ENCODE data around the gene HEXD. TPM values are rescaled to one million over a fixed set of nuclear protein-coding genes. Genes with fewer than 3 reads are reported as not detected.

HEXD gene
- total RNA-seq, 1 donor from 2014 or later, result 9.7 TPM

DNA sequence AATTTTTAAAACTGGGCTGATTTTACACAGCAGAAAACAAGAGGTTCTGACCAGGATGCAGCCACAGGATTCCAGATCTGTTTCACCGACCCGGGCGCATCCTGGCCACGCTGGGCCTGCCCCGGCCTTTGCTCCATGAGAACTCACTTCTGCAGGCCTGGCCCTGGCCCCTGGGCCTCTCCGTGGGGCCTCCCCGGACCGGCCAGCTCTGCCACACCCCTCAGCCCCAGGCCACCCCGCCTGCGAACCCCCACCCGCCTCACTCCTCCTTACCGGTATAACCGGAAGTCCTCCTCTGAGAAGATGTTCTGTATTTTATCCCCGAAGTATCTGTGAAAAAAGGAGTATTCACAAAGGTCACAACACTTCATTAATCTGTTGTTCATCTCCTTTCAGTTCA is 13.1 kb upstream of the HEXD start:
- peaks cover 11% of the 10 kb centered on the region for H3K36me3 ChIP-seq (ENCODE audit: control insufficient read depth, insufficient read depth, low read length)
- FAIRE-seq (no peak), DNase-seq (ENCODE audit: low read depth) (no peak)
- H3K4me3 ChIP-seq (ENCODE audit: low read depth, low read length), result no peak overlapping the region
- H3K27me3 ChIP-seq (ENCODE audit: control insufficient read depth, insufficient read depth, low read length), result no peaks in the 10 kb centered on the region
- TF ChIP-seq, protein P1, sequence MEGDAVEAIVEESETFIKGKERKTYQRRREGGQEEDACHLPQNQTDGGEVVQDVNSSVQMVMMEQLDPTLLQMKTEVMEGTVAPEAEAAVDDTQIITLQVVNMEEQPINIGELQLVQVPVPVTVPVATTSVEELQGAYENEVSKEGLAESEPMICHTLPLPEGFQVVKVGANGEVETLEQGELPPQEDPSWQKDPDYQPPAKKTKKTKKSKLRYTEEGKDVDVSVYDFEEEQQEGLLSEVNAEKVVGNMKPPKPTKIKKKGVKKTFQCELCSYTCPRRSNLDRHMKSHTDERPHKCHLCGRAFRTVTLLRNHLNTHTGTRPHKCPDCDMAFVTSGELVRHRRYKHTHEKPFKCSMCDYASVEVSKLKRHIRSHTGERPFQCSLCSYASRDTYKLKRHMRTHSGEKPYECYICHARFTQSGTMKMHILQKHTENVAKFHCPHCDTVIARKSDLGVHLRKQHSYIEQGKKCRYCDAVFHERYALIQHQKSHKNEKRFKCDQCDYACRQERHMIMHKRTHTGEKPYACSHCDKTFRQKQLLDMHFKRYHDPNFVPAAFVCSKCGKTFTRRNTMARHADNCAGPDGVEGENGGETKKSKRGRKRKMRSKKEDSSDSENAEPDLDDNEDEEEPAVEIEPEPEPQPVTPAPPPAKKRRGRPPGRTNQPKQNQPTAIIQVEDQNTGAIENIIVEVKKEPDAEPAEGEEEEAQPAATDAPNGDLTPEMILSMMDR (IDR thresholded peaks at IDR 0.05; ENCODE audit: insufficient read depth, low read length, severe bottlenecking), result no peak

DNA sequence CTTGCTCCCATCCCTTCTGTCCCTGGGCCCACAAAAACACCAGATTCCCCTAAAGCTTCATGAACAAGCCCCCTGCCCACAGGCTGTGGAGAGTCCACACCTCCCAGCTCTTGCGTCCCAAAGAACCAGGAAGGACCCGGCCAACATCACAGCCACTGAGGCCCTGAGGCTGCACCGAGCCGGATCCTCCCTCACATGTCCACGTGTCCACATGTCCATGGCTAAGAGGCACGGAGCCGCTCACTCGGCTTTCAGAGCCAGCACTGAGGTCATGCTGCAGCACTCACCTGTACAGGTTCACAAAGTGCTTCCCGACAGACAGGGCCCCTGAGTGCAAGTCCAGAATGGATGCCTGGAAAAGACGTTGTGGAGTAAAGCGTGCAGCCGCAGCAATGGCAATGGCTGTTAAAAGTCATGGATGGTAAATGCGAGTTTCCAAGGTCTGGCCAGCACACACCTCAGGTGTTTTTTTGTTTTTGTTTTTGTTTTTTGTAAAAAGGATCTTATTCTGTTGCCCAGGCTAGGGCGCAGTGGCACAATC is 11.9 kb upstream of the HEXD start:
- H3K27me3 ChIP-seq (ENCODE audit: control insufficient read depth, insufficient read depth, low read length), result no peaks in the 10 kb centered on the region
- no peak overlapping the region for H3K4me3 ChIP-seq (ENCODE audit: low read depth, low read length)
- DNase-seq (ENCODE audit: low read depth) (no peak), FAIRE-seq (no peak)
- H3K36me3 ChIP-seq (ENCODE audit: control insufficient read depth, insufficient read depth, low read length), result peaks cover 12% of the 10 kb centered on the region
- TF ChIP-seq, protein P1 (IDR thresholded peaks at IDR 0.05; ENCODE audit: insufficient read depth, low read length, severe bottlenecking), result no peak

DNA sequence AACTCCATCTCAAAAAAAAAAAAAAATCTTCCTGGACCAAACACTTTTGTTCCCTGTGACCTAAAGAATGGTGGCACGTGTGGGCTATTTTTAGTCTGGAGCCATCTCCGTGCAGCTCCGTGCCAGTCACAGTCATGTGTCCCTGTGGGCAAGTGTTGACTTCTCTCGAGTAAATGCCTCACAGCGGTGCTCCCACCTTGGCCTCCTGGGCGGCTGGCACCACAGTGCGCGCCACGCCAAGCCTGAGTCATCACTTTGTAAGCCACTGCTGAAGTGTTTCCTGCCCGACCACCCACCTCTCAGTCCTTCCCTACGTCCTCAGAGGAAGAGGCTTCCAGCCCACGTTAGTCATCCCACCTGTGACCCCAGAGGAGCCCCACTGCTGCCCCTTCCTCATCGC is 10.9 kb upstream of the HEXD start:
- DNase-seq (ENCODE audit: low read depth) (peak; percentile 18), FAIRE-seq (no peak)
- no peaks in the 10 kb centered on the region for H3K27me3 ChIP-seq (ENCODE audit: control insufficient read depth, insufficient read depth, low read length)
- peaks cover 11% of the 10 kb centered on the region for H3K36me3 ChIP-seq (ENCODE audit: control insufficient read depth, insufficient read depth, low read length)
- H3K4me3 ChIP-seq (ENCODE audit: low read depth, low read length), result no peak overlapping the region
- TF ChIP-seq, protein P1 (IDR thresholded peaks at IDR 0.05; ENCODE audit: insufficient read depth, low read length, severe bottlenecking), result no peak

DNA sequence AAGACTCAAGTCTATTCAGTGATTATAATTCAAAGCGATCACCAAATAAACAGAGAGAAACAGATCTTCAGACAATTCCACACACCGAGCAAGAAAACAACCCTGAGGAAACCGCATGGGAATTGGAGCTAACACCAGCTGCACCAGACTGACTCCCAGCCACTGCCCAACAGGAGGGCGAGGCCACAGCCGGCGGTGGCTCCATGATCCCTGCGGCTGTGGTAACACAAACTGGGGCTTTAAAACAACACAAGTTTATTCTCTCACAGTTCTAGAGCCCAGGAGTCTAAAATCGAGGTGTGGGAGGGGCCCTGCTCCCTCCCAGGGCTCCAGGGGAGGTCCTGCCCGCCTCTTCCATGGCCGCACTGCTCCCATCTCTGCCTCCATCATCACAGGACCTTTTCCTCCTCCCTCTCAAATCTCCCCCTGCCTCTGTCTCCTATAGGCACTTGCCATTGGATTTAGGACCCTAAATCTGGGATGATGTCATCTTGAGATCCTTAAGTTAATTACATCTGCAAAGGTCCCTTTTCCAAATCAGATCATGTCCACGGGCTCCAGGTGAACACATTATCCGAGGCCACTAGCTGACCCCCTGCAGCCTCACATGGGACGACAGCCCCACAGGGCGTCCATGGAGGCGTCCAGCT is 9.7 kb upstream of the HEXD start:
- no peaks in the 10 kb centered on the region for H3K27me3 ChIP-seq (ENCODE audit: control insufficient read depth, insufficient read depth, low read length)
- H3K4me3 ChIP-seq (ENCODE audit: low read depth, low read length), result no peak overlapping the region
- DNase-seq (ENCODE audit: low read depth) (no peak), FAIRE-seq (no peak)
- H3K36me3 ChIP-seq (ENCODE audit: control insufficient read depth, insufficient read depth, low read length), result peaks cover 10% of the 10 kb centered on the region
- TF ChIP-seq, protein P1 (IDR thresholded peaks at IDR 0.05; ENCODE audit: insufficient read depth, low read length, severe bottlenecking), result no peak

DNA sequence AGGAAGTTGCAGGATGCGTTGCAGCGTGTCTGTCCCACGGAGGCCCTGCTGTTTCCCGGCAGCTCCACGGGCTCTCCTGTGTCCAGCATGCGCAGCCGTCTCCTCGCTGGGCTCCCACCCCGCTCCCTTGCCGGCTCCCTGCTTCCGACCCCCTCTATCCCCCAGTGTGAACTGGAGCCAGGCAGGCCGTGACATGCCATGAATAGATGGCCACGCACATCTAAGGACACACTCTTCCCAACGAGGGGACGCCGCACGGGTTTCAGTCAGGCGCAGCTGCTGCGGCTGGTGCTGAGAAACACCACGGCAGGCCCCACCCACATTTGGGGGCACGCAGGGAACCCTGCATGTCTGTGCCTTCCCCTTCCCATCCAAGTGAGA is 9.2 kb upstream of the HEXD start:
- TF ChIP-seq, protein P1 (IDR thresholded peaks at IDR 0.05; ENCODE audit: insufficient read depth, low read length, severe bottlenecking), result no peak
- H3K4me3 ChIP-seq (ENCODE audit: low read depth, low read length), result no peak overlapping the region
- FAIRE-seq, result no peak
- H3K36me3 ChIP-seq (ENCODE audit: control insufficient read depth, insufficient read depth, low read length), result peaks cover 6% of the 10 kb centered on the region
- no peak for DNase-seq (ENCODE audit: low read depth)
- no peaks in the 10 kb centered on the region for H3K27me3 ChIP-seq (ENCODE audit: control insufficient read depth, insufficient read depth, low read length)
